HG02885 (cell line): Measurements from ENCODE around the gene DCTN4.
"Not testable (repeated sequence)": the region's sequence is repeated elsewhere in the genome, so short reads cannot be mapped to it uniquely, and the experiment has no call there.

Experiments used
- ATAC-seq: cut with Tn5 transposase; IDR thresholded peaks from one replicate; pipeline ENCODE4 v1.9.1; 2021; ENCODE audit warnings: mild to moderate bottlenecking; ENCODE audit not compliant: unreplicated experiment, poor library complexity

The DCTN4 gene

DNA sequence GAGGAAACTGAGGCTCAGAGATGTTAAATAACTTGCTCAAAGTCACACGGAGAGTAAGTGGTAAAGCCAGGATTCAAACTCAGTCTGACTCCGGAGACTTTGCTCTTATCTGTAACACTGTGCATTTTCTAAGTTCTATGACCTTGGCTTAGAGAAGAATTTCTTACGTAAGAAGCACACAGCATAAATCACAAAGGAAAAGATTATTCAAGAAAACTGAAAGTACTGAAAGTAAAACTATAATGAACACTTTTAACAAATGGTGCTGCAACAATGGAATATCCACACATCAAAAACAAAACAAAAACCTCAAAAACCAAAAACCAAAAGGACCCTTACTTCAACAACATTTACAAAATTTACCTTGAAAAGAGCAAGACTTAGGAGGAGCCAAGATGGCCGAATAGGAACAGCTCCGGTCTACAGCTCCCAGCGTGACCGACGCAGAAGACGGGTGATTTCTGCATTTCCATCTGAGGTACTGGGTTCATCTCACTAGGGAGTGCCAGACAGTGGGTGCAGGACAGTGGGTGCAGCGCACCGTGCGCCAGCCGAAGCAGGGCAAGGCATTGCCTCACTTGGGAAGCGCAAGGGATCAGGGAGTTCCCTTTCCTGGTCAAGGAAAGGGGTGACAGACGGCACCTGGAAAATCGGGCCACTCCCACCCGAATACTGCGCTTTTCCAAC lies 16.2 kb downstream of the DCTN4 start:
- ATAC-seq, result not testable (repeated sequence)

DNA sequence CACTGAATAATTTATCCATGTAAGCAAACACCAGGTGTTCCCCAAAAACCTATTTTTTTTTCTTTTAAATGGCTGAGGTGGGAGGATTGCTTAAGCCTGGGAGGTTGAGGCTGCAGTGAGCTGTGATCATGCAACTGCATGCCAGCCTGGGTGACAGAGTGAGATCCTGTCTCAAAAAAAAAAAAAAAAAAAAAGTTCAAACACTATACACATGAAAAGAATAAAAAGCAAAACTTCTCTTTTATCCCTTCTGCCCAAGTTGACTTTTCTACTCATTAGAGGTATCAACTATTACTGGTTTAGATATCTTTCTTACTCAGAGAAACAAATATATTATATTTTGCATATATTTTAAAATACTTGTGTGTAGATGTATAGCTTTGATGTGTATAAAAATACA lies 17.8 kb downstream of the DCTN4 start:
- ATAC-seq, result no peak

DNA sequence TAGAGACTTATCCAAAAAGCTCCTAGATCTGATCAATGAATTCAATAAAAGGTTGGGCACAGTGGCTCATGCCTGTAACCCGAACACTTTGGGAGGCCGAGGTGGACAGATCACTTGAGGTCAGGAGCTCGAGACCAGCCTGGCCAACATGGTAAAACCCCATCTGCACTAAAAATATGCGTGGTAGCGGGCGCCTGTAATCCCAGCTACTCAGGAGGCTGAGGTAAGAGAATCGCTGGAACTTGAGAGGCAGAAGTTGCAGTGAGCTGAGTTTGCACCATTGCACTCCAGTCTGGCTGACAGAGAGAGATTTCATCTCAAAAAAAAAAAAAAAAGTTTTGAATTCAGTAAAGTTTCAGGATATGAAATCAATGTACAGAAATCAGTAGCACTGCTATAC lies 20.0 kb downstream of the DCTN4 start:
- ATAC-seq, result no peak

DNA sequence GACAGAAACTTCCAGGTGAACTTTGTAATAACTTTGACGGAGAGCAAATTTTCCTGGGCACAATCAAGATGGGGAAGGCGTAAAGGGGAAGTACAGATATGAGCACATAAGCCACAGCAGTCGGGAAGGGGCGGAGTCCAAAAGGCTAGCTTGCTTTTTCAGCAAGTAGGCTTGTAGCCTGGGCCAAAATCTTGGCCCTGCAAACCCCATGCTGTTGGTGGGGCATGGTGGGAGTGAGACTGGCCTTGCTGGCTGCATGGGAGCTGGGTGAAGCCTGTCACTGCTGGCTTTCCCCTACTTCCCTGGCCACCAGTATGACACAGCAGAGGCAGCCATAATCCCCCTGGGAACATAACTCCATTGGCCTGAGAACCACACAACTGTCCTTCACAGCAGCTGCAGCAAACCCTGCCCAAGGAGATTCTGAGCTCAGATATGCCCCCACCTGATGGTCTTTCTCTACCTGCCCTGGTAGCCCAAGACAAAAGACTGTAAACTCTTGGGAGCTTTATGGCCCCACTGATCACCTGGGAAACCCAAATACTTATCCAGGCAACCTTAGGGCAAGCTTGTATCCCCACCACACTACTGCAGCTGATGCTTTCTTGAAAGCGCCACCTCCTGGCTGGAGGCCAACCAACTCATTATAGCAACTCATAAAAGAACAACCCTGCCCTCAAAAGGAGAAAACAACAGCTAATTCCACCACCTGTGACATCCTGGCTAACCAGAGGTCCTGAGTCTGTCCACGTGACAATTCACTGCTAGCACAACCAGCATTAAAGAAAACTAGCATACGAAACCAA lies 24.0 kb downstream of the DCTN4 start:
- ATAC-seq, result peak; percentile 98

DNA sequence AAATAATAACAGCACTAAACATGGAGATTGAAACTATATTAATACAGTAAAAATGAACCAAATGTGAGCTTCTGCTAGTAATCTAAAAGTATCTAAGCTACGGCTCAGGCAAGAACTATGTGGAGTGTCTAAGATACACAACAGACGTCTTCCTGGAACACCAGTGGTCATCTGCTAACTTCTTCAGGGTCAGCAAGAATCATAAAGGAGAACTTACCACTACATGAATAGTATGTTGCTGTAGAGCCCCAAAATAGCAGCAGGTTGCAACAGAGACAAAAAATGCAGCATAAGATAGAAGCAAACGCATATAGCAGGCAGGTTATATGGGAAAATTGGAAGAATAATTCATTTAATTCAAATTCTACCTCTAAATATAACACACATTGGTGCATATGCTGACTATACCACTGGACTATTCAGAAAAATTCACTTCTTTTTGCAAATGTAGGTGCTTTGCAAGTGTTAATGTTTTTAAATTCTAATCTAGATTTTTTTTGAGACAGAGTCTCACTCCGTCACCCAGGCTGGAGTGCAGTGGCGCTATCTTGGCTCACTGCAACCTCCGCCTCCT lies 27.1 kb downstream of the DCTN4 start:
- ATAC-seq, result no peak

DNA sequence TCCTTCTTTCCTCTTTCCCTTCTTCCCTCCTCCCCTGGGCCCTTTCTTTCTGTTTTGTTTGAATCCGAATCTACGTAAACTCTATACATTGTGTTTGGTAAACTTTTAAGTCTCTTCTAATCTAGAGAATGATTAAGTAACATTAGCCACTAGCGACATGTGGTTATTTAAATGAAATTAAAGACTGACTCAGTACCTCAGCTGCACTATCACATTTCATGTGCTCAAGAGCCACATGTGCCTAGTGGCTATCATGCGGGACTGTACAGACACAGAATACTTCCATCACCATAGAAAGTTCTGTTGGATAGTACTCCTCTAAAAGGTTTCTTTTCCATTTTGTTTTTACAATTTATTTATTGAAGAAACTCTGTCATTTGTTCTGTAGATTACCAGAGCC lies 29.0 kb downstream of the DCTN4 start:
- ATAC-seq, result no peak

DNA sequence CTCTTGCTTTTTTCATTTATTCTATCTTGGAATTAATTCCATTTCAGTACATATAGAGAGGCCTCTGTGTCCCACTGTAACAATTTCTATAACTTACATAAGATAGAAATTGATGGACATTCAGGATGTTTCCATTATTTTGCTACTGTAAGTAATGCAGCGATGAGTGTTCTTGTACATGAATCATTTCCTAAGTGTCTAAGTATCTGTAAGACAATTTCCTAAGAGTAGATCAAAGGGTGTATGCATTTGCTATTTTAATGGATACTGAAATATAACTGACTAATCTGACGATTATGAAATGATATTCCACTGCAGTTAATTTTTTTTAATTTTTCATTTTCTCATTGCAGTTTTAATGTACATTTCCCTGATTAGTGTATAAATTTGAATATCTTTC lies 35.0 kb downstream of the DCTN4 start:
- ATAC-seq, result no peak

DNA sequence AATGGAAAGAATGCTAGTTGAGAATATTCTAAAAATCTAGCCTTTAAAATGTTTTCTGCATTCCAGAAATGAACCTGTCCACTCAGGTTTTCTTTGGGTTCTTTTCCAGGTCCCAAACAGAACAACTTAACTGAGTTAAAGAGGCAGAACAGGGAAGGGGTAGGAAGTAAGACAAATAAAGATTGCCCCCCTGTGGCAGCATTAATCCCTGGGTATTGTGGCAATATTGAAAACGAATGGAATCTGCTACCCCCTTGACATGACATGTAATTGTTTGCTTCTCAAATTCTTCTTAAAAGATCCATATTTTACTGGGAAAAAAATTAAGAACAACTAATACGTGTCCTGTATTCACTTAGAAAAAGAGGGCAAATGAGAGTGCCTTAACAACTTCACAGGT lies 48.7 kb downstream of the DCTN4 start:
- ATAC-seq, result no peak

DNA sequence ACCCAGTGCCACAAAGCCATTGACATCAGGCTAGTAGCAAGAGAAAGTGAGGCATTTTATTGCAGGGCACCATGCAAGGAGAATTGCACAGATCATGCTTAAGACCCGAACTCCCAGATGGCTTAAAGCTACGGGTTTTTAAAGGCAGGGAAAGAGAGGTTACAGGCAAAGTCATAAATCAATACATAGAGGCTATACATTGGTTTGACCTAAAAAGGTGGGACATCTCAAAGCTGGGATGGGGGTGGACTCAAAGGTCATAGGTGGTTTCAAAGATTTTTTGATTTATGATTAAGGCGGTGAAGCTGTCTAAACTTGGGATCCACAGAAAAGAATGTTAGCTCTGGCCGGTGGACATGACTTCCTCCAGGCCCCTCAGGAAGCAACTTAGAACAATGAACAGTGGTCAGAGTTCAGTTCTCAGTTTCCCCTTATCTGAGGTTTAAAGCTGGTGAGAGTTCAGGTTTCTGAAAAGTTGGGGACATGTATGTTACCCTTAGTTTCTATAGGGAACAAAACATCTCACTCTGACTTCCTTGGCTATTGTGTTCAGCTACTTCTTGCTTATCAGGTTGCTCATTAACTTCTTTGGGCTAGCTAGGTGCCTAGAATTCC lies 51.9 kb downstream of the DCTN4 start:
- ATAC-seq, result no peak

DNA sequence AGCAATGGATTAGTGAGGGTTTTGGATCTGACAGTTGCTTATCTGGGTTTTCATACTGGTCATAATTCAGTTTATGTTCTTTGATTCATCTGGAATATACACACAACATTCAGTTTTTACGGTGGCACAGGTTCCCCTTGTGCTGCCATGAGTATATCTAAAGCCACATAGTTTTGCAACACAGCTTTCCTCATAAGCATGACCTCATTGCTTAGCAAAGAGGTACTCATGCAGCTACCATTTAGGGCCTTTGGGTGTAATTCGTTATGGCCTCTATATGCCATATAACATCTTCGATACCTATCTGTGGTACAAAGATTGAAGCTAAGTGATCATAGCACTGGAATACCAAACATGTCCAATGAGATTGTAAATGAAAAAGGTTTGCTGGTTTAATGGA lies 55.1 kb downstream of the DCTN4 start:
- no peak for ATAC-seq

DNA sequence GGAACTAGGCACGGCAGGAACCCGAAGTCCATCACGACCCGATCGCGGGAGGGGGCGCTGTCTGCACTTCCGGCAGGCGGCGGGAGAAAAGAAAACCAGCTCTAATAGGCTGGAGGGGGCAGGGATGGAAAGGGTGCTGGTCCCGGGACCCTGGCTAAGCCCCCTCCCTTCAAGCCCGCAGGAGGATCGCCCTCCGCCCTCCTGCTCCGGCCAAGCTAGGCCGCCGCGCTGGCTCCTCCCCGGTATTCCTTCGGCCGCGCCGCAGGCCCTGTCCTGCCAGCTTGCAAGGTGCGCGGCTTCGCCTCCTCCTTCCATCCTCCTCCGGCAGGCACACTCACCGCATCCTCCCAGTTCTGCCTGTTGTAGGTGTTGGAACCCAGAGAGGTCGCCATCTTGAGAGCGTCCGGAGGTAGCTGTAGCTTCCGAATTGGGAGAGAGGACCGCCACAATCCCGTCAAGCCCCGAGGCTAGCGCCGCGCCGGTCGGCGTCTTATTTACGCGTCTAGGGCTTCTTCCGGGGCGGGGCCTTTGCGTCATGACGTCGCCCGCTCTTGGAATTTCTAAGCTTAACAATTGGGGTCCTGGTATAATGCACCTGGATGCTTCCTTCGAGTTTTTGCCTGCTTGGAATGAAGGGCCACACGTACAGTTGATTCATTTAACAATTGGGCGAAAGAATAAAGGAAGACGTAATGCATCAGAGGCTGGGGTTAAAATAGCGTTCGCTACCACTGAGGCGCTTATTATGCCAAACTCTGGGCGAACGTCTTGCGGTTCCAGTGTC lies 58.0 kb downstream of the DCTN4 start, which contains the start of gene RBM22:
RBM22 (minus strand) TSS at position 469 of the 784 bp plus-strand sequence; CDS start at position 392, 77 bp downstream.
- ATAC-seq, result peak; percentile 98

DNA sequence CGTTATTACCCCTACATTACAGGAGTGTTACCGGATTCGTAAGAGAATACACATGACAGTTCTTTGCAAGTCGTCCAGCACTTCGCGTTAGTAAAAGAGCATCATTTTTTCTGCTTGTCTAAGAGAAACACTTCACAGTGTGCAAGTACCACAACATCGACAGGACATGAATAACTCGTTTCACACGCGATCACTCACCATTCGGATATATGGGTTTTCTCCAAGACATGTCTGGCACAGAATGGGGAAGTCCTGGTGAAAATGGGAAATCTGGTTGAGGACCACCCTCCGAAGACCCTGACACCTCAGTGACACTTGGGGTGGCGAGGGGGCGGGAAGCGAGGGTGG lies 58.6 kb downstream of the DCTN4 start:
- peak; percentile 5 for ATAC-seq

DNA sequence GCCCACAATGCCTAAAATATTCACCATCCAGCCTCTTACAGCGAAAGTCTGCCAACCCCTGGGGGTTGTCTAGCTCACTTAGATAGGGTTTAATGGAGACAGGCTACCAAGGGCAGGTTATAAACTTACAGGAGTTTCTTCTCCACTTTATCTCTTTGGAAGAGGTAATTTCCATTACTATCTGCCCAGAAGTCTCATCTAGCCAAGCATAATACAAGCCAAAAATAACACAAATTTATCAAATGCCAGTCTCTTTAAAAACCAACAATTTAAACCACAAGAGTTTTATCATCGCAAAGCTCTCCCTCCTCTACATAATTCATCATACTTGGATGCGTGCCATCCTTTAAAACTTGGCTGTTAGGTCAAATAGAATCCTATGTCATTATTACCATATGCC lies 64.2 kb downstream of the DCTN4 start:
- ATAC-seq, result no peak

DNA sequence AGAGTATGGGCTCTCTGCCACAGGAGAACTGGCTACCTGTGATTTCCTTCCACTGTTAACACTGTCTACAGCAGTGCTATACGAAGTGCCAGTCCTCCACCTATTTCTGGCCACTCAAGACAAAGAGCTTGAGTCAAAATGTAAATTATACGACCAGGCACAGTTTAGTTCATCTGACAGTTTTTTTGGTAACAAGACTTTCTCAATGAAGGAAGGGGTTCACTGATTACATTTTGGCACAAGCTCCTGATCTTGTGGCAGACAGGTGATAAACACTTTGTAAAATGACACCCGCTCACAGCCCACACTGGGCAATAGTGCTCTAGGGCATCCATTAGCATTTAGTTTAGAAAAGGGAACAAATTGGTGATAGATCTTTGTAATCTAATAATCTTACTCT lies 66.5 kb downstream of the DCTN4 start:
- ATAC-seq, result no peak

DNA sequence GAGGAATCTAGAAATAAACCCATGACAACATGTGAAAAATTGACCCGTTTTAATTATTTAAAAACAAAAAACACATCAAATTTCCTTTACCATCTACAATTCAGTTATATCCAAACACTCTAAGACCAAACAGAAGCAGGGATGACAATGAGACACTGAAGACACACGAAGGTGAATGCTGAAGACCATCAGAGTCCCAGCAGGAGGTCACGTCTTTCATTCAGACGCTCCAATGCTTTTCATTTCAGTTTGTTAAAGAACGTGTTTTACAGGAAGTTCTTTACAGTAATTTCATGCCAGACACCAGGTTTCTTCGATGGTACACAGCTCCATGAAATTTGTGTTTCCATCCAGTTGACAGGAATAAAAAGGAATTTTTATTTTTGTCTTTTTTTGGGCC lies 68.1 kb downstream of the DCTN4 start:
- no peak for ATAC-seq

DNA sequence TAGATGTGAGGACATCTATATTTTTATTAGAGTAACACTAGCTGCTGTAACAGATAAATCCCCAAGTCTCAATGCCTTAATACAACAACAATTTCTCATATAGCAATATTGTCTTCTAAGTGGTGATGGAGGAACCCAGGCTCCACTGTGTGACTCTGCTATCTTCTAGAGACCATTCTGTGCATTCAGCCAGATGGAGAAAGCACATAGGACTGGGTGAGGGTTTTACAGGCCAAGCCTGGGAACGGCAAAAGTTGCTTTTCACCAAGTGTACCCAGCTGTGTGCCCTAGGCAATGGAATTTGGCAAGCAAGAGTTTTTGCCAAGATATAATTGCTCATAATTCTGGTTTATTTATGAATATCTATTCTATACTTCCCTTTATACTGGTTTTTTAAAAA lies 69.7 kb downstream of the DCTN4 start:
- no peak for ATAC-seq

DNA sequence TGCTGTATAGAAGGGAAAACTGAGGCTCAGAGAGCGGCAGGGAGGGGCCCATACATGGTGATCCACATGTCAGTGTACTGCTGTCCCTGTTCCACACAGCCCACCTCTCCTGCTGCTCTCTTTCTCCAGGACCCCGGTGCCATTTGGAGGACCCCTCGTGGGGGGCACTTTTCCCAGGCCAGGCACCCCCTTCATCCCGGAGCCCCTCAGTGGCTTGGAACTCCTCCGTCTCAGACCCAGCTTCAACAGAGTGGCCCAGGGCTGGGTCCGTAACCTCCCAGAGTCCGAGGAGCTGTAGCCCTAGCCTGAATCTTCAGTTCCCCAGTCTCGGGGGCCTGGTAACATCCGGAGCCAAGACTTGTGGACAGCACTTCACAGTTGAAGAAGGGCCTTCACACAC lies 82.2 kb downstream of the DCTN4 start:
- no peak for ATAC-seq

DNA sequence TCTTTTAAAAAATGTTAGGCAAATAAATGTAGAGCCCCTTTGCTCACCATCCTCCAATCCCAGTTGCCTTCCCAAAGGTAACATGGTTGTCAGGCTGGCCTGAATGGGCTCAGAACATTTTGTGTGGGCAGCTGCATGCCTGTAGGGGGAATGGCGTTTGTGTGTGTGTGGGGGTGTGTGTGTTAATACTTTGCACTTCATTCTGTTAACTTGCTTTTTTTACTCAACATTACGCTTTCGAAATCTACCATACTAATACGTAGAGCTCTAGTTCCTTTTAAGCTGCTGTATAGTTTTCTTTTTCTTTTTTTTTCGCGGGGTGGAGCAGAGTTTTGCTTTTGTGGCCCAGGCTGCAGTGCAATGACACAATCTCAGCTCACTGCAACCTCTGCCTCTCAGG lies 83.7 kb downstream of the DCTN4 start:
- no peak for ATAC-seq

DNA sequence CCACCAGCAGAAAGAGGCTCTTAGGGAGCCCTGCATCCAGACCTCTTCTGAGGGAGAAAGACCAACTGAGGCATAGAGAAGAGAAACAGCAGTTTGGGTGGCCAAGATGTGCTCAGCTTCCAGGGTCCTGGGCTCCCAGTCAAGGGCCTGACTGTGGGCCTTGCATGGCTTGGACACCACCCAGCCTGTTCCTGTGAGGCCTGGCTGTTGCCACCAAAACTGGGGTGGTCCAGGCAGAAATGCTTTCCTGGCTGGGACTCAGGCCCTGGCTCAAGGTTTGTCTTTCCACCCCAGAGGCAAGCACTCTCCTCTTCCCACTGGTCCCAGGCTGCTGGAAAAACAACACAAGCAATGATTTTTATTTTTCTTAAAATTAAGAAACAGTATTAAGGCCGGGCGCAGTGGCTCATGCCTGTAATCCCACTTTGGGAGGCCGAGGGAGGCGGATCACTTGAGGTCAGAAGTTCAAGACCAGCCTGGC lies 84.4 kb downstream of the DCTN4 start:
- ATAC-seq, result no peak

DNA sequence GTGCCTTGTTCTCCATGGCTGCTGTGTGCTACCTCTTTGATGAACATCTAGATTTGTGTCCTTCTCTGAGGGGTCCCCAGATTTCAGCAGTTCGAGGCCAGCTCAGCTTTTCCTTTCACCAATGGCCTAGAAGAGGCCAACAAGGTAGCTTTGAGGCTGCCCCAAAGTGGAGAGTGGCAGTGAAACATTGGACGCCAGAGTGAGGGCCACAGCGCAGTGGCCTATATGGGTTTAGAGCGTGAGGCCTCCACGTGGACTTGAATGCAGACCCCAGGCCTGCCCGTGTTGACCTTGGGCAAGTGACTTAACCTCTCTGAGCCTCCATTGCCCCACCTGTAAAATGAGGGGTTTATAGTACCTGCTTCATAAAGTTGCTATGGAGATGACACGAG lies 85.9 kb downstream of the DCTN4 start:
- ATAC-seq, result no peak
